Measurements from ENCODE around the gene ZBTB32.
"Not testable (repeated sequence)": the region's sequence is repeated elsewhere in the genome, so short reads cannot be mapped to it uniquely, and the experiment has no call there.

Gene ZBTB32

GRCh38 chr19:35704218-35704617 lies at the start of gene ZBTB32:
ZBTB32 (plus strand) TSS chr19:35704558; CDS start chr19:35714627, 10,069 bp downstream.
- no peak for FAIRE-seq

- not testable (repeated sequence) for FAIRE-seq
Measured at GRCh38 chr19:35654828-35655227, 49.5 kb upstream of the ZBTB32 start.

- FAIRE-seq = no peak
Measured at GRCh38 chr19:35655600-35655999, 48.8 kb upstream of the ZBTB32 start.

GRCh38 chr19:35656700-35657099 lies 47.7 kb upstream of the ZBTB32 start:
- no peak for FAIRE-seq

- no peak for FAIRE-seq
Measured at GRCh38 chr19:35657904-35658700, 46.3 kb upstream of the ZBTB32 start.

GRCh38 chr19:35661995-35662340 lies 42.4 kb upstream of the ZBTB32 start:
- no peak for FAIRE-seq

- FAIRE-seq = no peak
Measured at GRCh38 chr19:35663981-35664380, 40.4 kb upstream of the ZBTB32 start.

GRCh38 chr19:35665157-35665556 lies 39.2 kb upstream of the ZBTB32 start:
- no peak for FAIRE-seq

- no peak for FAIRE-seq
Measured at GRCh38 chr19:35665604-35666003, 38.8 kb upstream of the ZBTB32 start.

GRCh38 chr19:35666251-35666913 lies 38.0 kb upstream of the ZBTB32 start, which contains the start of gene UPK1A:
UPK1A (plus strand) TSS chr19:35666517; CDS start chr19:35666813, 296 bp downstream.
- no peak for FAIRE-seq

- FAIRE-seq = no peak
Measured at GRCh38 chr19:35669566-35669965, 34.8 kb upstream of the ZBTB32 start.

GRCh38 chr19:35669974-35670373 lies 34.4 kb upstream of the ZBTB32 start:
- FAIRE-seq = no peak

- FAIRE-seq = no peak
Measured at GRCh38 chr19:35670686-35671085, 33.7 kb upstream of the ZBTB32 start.

GRCh38 chr19:35671818-35672217 lies 32.5 kb upstream of the ZBTB32 start:
- no peak for FAIRE-seq

- FAIRE-seq = no peak
Measured at GRCh38 chr19:35673121-35673804, 31.1 kb upstream of the ZBTB32 start.

- FAIRE-seq = no peak
Measured at GRCh38 chr19:35675589-35676140, 28.7 kb upstream of the ZBTB32 start.

GRCh38 chr19:35689836-35690235 lies 14.5 kb upstream of the ZBTB32 start:
- no peak for FAIRE-seq

GRCh38 chr19:35691106-35691505 lies 13.3 kb upstream of the ZBTB32 start:
- not testable (repeated sequence) for FAIRE-seq

- FAIRE-seq = no peak
Measured at GRCh38 chr19:35692010-35692409, 12.3 kb upstream of the ZBTB32 start.

GRCh38 chr19:35693422-35693821 lies 10.9 kb upstream of the ZBTB32 start:
- FAIRE-seq = no peak

- FAIRE-seq = peak; percentile 60
Measured at GRCh38 chr19:35693835-35694599, 10.3 kb upstream of the ZBTB32 start.

GRCh38 chr19:35695895-35696422 lies 8.4 kb upstream of the ZBTB32 start:
- FAIRE-seq = no peak
